B cell (primary cell): ENCODE measurements around the gene KLHL22. TPM values are rescaled to one million over a fixed set of nuclear protein-coding genes. Genes with fewer than 3 reads are reported as not detected.
"Not testable (repeated sequence)": the region's sequence is repeated elsewhere in the genome, so short reads cannot be mapped to it uniquely, and the experiment has no call there.

ENCODE experiments used
- ATAC-seq: fragments of 200-7000 bp; cut with Tn5 transposase; one replicate; pipeline ENCODE4 v1.10.0; 2021; ENCODE audit warnings: low read depth, mild to moderate bottlenecking, moderate number of reproducible peaks, moderate library complexity
- CTCF ChIA-PET: fragments of 350-600 bp; sonication (Branson Sonifier 250); formaldehyde crosslinking; loops from one replicate; lab custom pipeline; 2021; ENCODE audit warnings: antibody characterized with exemption, inconsistent platforms; lab: Charles Lee
- POLR2A ChIA-PET: fragments of 350-600 bp; sonication (Branson Sonifier 250); formaldehyde crosslinking; loops from one replicate; lab custom pipeline; 2021; ENCODE audit warnings: antibody characterized with exemption; lab: Charles Lee
- DNase-seq: peaks from one replicate; pipeline ENCODE4 v3.0.0; 2013
- H2AFZ ChIP-seq: 2 replicates; pipeline ENCODE4 v1.6.1; 2012; ENCODE audit warnings: mild to moderate bottlenecking, low read depth, low read length; ENCODE audit not compliant: insufficient read depth, poor library complexity, severe bottlenecking
- H3K27ac ChIP-seq, 2 donors: 1 replicate in 1 of 2; 2 replicates in 1 of 2; pipeline ENCODE4 v1.5.1; 2012 to 2013; ENCODE audit warnings: low read length in 2 of 2, mild to moderate bottlenecking in 2 of 2, moderate library complexity in 1 of 2
- H3K27me3 ChIP-seq, 4 experiments: fragments of 200-600 bp in 1 of 4; sonication (generic) in 1 of 4; replicated peaks in 1 of 4; 1 replicate in 2 of 4; 2 replicates in 2 of 4; pipeline versions ENCODE4 v1.6.1 to v1.7.0; 2013 to 2016; ENCODE audit warnings: low read length in 3 of 4, mild to moderate bottlenecking in 2 of 4, mixed read lengths in 1 of 4, moderate library complexity in 1 of 4; ENCODE audit not compliant: insufficient read depth in 4 of 4, control insufficient read depth in 3 of 4; ENCODE audit errors: control extremely low read depth in 1 of 4
- H3K36me3 ChIP-seq, 2 experiments: replicated peaks in 1 of 2; 1 replicate in 1 of 2; 2 replicates in 1 of 2; pipeline versions ENCODE4 v1.6.1 to v1.7.1; 2013; ENCODE audit warnings: low read length in 1 of 2; ENCODE audit not compliant: insufficient read depth in 2 of 2, control insufficient read depth in 1 of 2; ENCODE audit errors: control extremely low read depth in 1 of 2, extremely low read depth in 1 of 2
- H3K4me1 ChIP-seq, 2 donors: fragments of 200-600 bp in 1 of 2; sonication (generic) in 1 of 2; 1 replicate in 1 of 2; 2 replicates in 1 of 2; pipeline versions ENCODE4 v1.5.1 to v1.6.1; 2013 to 2017; ENCODE audit warnings: low read length in 2 of 2; ENCODE audit not compliant: control insufficient read depth in 2 of 2, insufficient read depth in 2 of 2
- H3K4me2 ChIP-seq: replicated peaks from 2 replicates; pipeline ENCODE3; 2012; ENCODE audit warnings: mild to moderate bottlenecking, low read depth, low read length; ENCODE audit not compliant: poor library complexity, severe bottlenecking
- H3K4me3 ChIP-seq, 5 experiments: fragments of 200-600 bp in 1 of 5; sonication (generic) in 1 of 5; 1 replicate in 3 of 5; 2 replicates in 2 of 5; pipeline versions ENCODE4 v1.5.1 to v1.7.0; 2011 to 2016; ENCODE audit warnings: low read length in 4 of 5, mild to moderate bottlenecking in 4 of 5, low read depth in 2 of 5, control low read depth in 1 of 5, moderate library complexity in 1 of 5; ENCODE audit not compliant: insufficient read depth in 1 of 5; ENCODE audit errors: control extremely low read depth in 1 of 5, extremely low read depth in 1 of 5
- H3K79me2 ChIP-seq: fragments of 200-600 bp; sonication (generic); one replicate; pipeline ENCODE4 v1.6.0; 2016; ENCODE audit warnings: low read length; ENCODE audit not compliant: control insufficient read depth, insufficient read depth
- H3K9ac ChIP-seq: fragments of 200-600 bp; sonication (generic); 2 replicates; pipeline ENCODE4 v1.6.1; 2017; ENCODE audit warnings: mild to moderate bottlenecking, low read length, moderate library complexity
- H3K9me3 ChIP-seq, 3 donors: one replicate each; pipeline versions ENCODE4 v1.6.1 to v1.7.1; 2013; ENCODE audit warnings: low read length in 2 of 3; ENCODE audit not compliant: control insufficient read depth in 2 of 3, insufficient read depth in 1 of 3; ENCODE audit errors: control extremely low read depth in 1 of 3
- H4K20me1 ChIP-seq: 2 replicates; pipeline ENCODE4 v1.6.0; 2012; ENCODE audit warnings: mild to moderate bottlenecking, low read length; ENCODE audit not compliant: insufficient read depth, control insufficient read depth, poor library complexity, severe bottlenecking
- H3K27ac Mint-ChIP-seq: one replicate; pipeline ENCODE4 v1.8.0; 2021; ENCODE audit warnings: mixed read lengths
- H3K27me3 Mint-ChIP-seq: one replicate; pipeline ENCODE4 v1.8.0; 2021; ENCODE audit warnings: mixed read lengths
- H3K4me1 Mint-ChIP-seq: one replicate; pipeline ENCODE4 v1.8.0; 2021; ENCODE audit warnings: mixed read lengths
- H3K4me3 Mint-ChIP-seq: one replicate; pipeline ENCODE4 v1.8.0; 2021; ENCODE audit warnings: mixed read lengths
- H3K9me3 Mint-ChIP-seq: one replicate; pipeline ENCODE4 v1.8.0; 2022; ENCODE audit warnings: mixed read lengths; ENCODE audit not compliant: insufficient read depth
- CTCF ChIP-seq: fragments of 200-600 bp; IDR thresholded peaks from one replicate; pipeline ENCODE4 v1.8.0; 2022; ENCODE audit warnings: antibody characterized with exemption, mild to moderate bottlenecking
- WGBS: methylation state at CpG from one replicate; pipeline ENCODE4 v1.1.5; 2013; ENCODE audit warnings: missing lambda C conversion rate; ENCODE audit not compliant: insufficient coverage; 5-methylcytosine and 5-hydroxymethylcytosine counted together
- intact Hi-C: fragments of 100-400 bp; cut with micrococcal nuclease; formaldehyde crosslinking; loops from one replicate; pipeline ENCODE4 v1.10.0; 2022
- polyA plus RNA-seq: library from polyadenylated mRNA; depleted of rRNA; stranded (reverse); fragments of >200 nt; gene quantifications from 2 replicates; pipeline ENCODE4 v1.2.3, GENCODE V29; 2012
- total RNA-seq, 2 donors: library from RNA; stranded (reverse); fragments of 120-200 nt in 1 of 2; gene quantifications; 1 replicate in 1 of 2; 2 replicates in 1 of 2; pipeline versions ENCODE4 v1.2.3 to v1.2.4, GENCODE V29; 2013 to 2022

The KLHL22 gene
- total and polyA plus RNA-seq, 2 donors (not counting 1 experiment from before 2014, with no cell fraction given), result 37.0 to 45.6 TPM

- H4K20me1 ChIP-seq, result peaks cover 23% of the 10 kb centered on the region
- peaks cover 18% of the 10 kb centered on the region for H3K79me2 ChIP-seq
- intact Hi-C loops, result no loop called here
- H2AFZ ChIP-seq, result no peak overlapping the region
- H3K9me3 Mint-ChIP-seq, result no peaks in the 10 kb centered on the region
- no peaks in the 10 kb centered on the region for H3K4me1 ChIP-seq
- no peaks in the 10 kb centered on the region for H3K9me3 ChIP-seq
- peaks cover 8% of the 10 kb centered on the region for H3K4me1 Mint-ChIP-seq
- no peak overlapping the region for H3K4me2 ChIP-seq
- H3K36me3 ChIP-seq, result peaks cover 5 to 23% of the 10 kb centered on the region in 2 experiments
- no peak for ATAC-seq
- H3K4me3 ChIP-seq, result no peak overlapping the region
- H3K27me3 Mint-ChIP-seq, result no peaks in the 10 kb centered on the region
- ChIA-PET POLR2A (no interaction called here), CTCF (interaction anchor here (0.8 to 2.1 kb wide), 3 partner anchors 15 to 30 kb away, joined by 3 to 10 read pairs (median 4); no protein-coding TSS in a partner anchor)
- H3K27me3 ChIP-seq, result no peaks in the 10 kb centered on the region
- H3K4me3 Mint-ChIP-seq, result no peak overlapping the region
- TF ChIP-seq CTCF, result no peak
- H3K9ac ChIP-seq, result no peak overlapping the region
- WGBS, result 96% methylated on average over 14 of the region's 14 CpGs
- no peak overlapping the region for H3K27ac ChIP-seq
- no peak overlapping the region for H3K27ac Mint-ChIP-seq
- no peak for DNase-seq
Measured at GRCh38 chr22:20483771-20484170, 11.8 kb downstream of the KLHL22 start.

- H3K79me2 ChIP-seq, result peaks cover 14% of the 10 kb centered on the region
- H3K9me3 Mint-ChIP-seq, H3K4me1 Mint-ChIP-seq, H3K4me3 Mint-ChIP-seq, H3K4me1 ChIP-seq, H3K27ac ChIP-seq, POLR2A ChIA-PET, ATAC-seq, H3K9me3 ChIP-seq, intact Hi-C loops, H3K27me3 ChIP-seq, H3K27me3 Mint-ChIP-seq, H2AFZ ChIP-seq, H3K4me2 ChIP-seq, DNase-seq, H3K9ac ChIP-seq, H3K4me3 ChIP-seq, H3K27ac Mint-ChIP-seq: not testable (repeated sequence)
- 98% methylated on average over 7 of the region's 7 CpGs for WGBS
- CTCF ChIA-PET, result interaction anchor here (1.6 to 2.1 kb wide), 2 partner anchors 19 to 29 kb away, joined by 4 to 10 read pairs; no protein-coding TSS in a partner anchor
- H3K36me3 ChIP-seq, result peaks cover 4 to 16% of the 10 kb centered on the region in 2 experiments
- H4K20me1 ChIP-seq, result peaks cover 16% of the 10 kb centered on the region
Measured at GRCh38 chr22:20483143-20483506, 12.5 kb downstream of the KLHL22 start.
